Gastrocnemius medialis (tissue), 4 donors: ENCODE data around the gene C16orf96. TPM values are rescaled to one million over a fixed set of nuclear protein-coding genes. Genes with fewer than 3 reads are reported as not detected.

ENCODE experiments used
- ATAC-seq, 2 donors: fragments of 150-250 bp; one replicate each; pipeline ENCODE4 v1.9.1; 2016
- DNase-seq, 2 donors: peaks; one replicate each; pipeline ENCODE4 v3.0.0-alpha.2; 2019
- H3K27ac ChIP-seq, 4 donors: fragments of 200-600 bp; sonication (generic); 1 replicate in 1 of 4; 2 replicates in 3 of 4; pipeline ENCODE4 v1.5.1; 2016 to 2018; ENCODE audit warnings: mild to moderate bottlenecking in 2 of 4, moderate library complexity in 1 of 4
- H3K27me3 ChIP-seq, 3 donors: fragments of 200-600 bp; sonication (generic) in 2 of 3; 1 replicate in 1 of 3; 2 replicates in 2 of 3; pipeline versions ENCODE4 v1.5.1 to v1.6.0; 2016 to 2019; ENCODE audit warnings: mild to moderate bottlenecking in 1 of 3, moderate library complexity in 1 of 3
- H3K36me3 ChIP-seq, 2 donors: fragments of 200-600 bp; sonication (generic) in 1 of 2; one replicate each; pipeline ENCODE4 v1.5.1; 2017 to 2018
- H3K4me1 ChIP-seq, 2 donors: fragments of 200-600 bp; sonication (generic) in 1 of 2; one replicate each; pipeline ENCODE4 v1.5.1; 2016 to 2017; ENCODE audit warnings: mild to moderate bottlenecking in 2 of 2
- H3K4me3 ChIP-seq, 4 donors: fragments of 200-600 bp; sonication (generic) in 3 of 4; 1 replicate in 1 of 4; 2 replicates in 3 of 4; pipeline ENCODE4 v1.5.1; 2016 to 2019; ENCODE audit warnings: mild to moderate bottlenecking in 2 of 4
- H3K9me3 ChIP-seq, 3 donors: fragments of 200-600 bp; sonication (generic) in 2 of 3; 1 replicate in 1 of 3; 2 replicates in 2 of 3; pipeline ENCODE4 v1.5.1; 2016 to 2019
- CTCF ChIP-seq, 5 experiments: fragments of 450-650 bp in 3 of 5; fragments of 200-600 bp in 2 of 5; sonication (generic) in 2 of 5; IDR thresholded peaks in 4 of 5; conservative IDR thresholded peaks in 1 of 5; 1 replicate in 4 of 5; 2 replicates in 1 of 5; pipeline ENCODE4 v1.5.1; 2016 to 2019; ENCODE audit warnings: antibody characterized with exemption in 5 of 5, mild to moderate bottlenecking in 3 of 5, moderate library complexity in 3 of 5
- POLR2A ChIP-seq, 2 donors: fragments of 450-650 bp; IDR thresholded peaks; one replicate each; pipeline ENCODE4 v1.6.1; 2017; ENCODE audit warnings: antibody characterized with exemption in 2 of 2, mild to moderate bottlenecking in 2 of 2, moderate library complexity in 2 of 2
- in situ Hi-C, 4 donors: fragments of 200-750 bp; cut with MboI; loops; one replicate each; pipeline versions ENCODE4 v1.15.0 to v1.8.0; 2017; ENCODE audit warnings: low sequenced_read_pairs in 4 of 4
- intact Hi-C: fragments of 100-400 bp; cut with DNase I; formaldehyde crosslinking; loops from one replicate; pipeline ENCODE4 v1.15.1; 2023; ENCODE audit warnings: low total_unique reads
- total RNA-seq, 4 donors: library from RNA; depleted of rRNA; stranded (reverse); fragments of >200 nt; gene quantifications; one replicate each; pipeline versions ENCODE4 v1.1.0 to v1.2.3, GENCODE V29; 2016

The C16orf96 gene
- total RNA-seq, 4 donors from 2014 or later = 0.15 to 0.59 TPM; not detected in 2

- intact Hi-C loops = no loop called here
- TF ChIP-seq POLR2A (IDR thresholded peaks at IDR 0.05) (no peak), CTCF (IDR thresholded peaks at IDR 0.05 in 4 of 5, conservative IDR thresholded peaks at IDR 0.05 in 1 of 5) (no peak)
- in situ Hi-C loops = loop anchor here in 1 of 4 donors (25.0 kb wide), 1 partner anchor 112 kb away; the partner anchor contains the start of gene HMOX2
Measured at GRCh38 chr16:4599545-4599944, 43.4 kb downstream of the C16orf96 start.

GRCh38 chr16:4601036-4601863, 45.1 kb downstream of the C16orf96 start:
- in situ Hi-C loops = loop anchor here in 1 of 4 donors (25.0 kb wide), 1 partner anchor 89 kb away; no protein-coding TSS in a partner anchor
- ATAC-seq (no peak), DNase-seq (no peak)
- H3K27me3 ChIP-seq = peaks cover 7 to 33% (median 16%) of the 10 kb centered on the region in 3 donors
- no peak overlapping the region for H3K27ac ChIP-seq
- no peak overlapping the region for H3K4me3 ChIP-seq
- intact Hi-C loops = no loop called here
- TF ChIP-seq POLR2A (IDR thresholded peaks at IDR 0.05) (no peak), CTCF (IDR thresholded peaks at IDR 0.05 in 4 of 5, conservative IDR thresholded peaks at IDR 0.05 in 1 of 5) (no peak)
- H3K4me1 ChIP-seq = peaks cover 4 to 5% of the 10 kb centered on the region in 2 donors
- no peaks in the 10 kb centered on the region for H3K36me3 ChIP-seq
- no peaks in the 10 kb centered on the region for H3K9me3 ChIP-seq

More at GRCh38 chr16:4599545-4599944, 43.4 kb downstream of the C16orf96 start:
- Histone ChIP-seq H3K4me1 (peaks cover 4 to 5% of the 10 kb centered on the region in 2 donors), H3K9me3 (no peaks in the 10 kb centered on the region), H3K36me3 (no peaks in the 10 kb centered on the region), H3K27me3 (peaks cover 10 to 33% (median 21%) of the 10 kb centered on the region in 3 donors), H3K27ac (no peak overlapping the region), H3K4me3 (no peak overlapping the region)
- ATAC-seq (no peak), DNase-seq (no peak)

- Histone ChIP-seq H3K27ac (no peak overlapping the region), H3K27me3 (peaks cover 7 to 31% (median 16%) of the 10 kb centered on the region in 3 donors), H3K4me3 (no peak overlapping the region), H3K36me3 (no peaks in the 10 kb centered on the region), H3K4me1 (peaks cover 4 to 5% of the 10 kb centered on the region in 2 donors), H3K9me3 (no peaks in the 10 kb centered on the region)
- DNase-seq = no peak
- TF ChIP-seq POLR2A (IDR thresholded peaks at IDR 0.05) (no peak), CTCF (IDR thresholded peaks at IDR 0.05 in 4 of 5, conservative IDR thresholded peaks at IDR 0.05 in 1 of 5) (no peak)
- intact Hi-C loops = no loop called here
- in situ Hi-C loops = loop anchor here in 1 of 4 donors (25.0 kb wide), 1 partner anchor 90 kb away; no protein-coding TSS in a partner anchor
- no peak for ATAC-seq
Measured at GRCh38 chr16:4601864-4602186, 45.7 kb downstream of the C16orf96 start.

- H3K9me3 ChIP-seq = no peaks in the 10 kb centered on the region
- peaks cover 4 to 28% (median 14%) of the 10 kb centered on the region in 3 donors for H3K27me3 ChIP-seq
- in situ Hi-C loops = loop anchor here in 1 of 4 donors (25.0 kb wide), 1 partner anchor 90 kb away; no protein-coding TSS in a partner anchor
- no peak for ATAC-seq
- no peak overlapping the region for H3K4me3 ChIP-seq
- peaks cover 0 to 1% of the 10 kb centered on the region in 2 donors for H3K36me3 ChIP-seq
- TF ChIP-seq POLR2A (IDR thresholded peaks at IDR 0.05) (no peak), CTCF (IDR thresholded peaks at IDR 0.05 in 4 of 5, conservative IDR thresholded peaks at IDR 0.05 in 1 of 5) (no peak)
- DNase-seq = no peak
- intact Hi-C loops = no loop called here
- no peak overlapping the region for H3K27ac ChIP-seq
- peaks cover 4 to 5% of the 10 kb centered on the region in 2 donors for H3K4me1 ChIP-seq
Measured at GRCh38 chr16:4602331-4602730, 46.2 kb downstream of the C16orf96 start.
